ENCODE results near the gene ZNFX1. TPM values are rescaled to one million over a fixed set of nuclear protein-coding genes. Genes with fewer than 3 reads are reported as not detected.

ZNFX1 gene
- total RNA-seq, 1 experiment from 2014 or later, result 11.0 TPM

- CTCF ChIA-PET, result no interaction called here
- no peak for TF ChIP-seq RORB (CRISPR knock-in tag; IDR thresholded peaks at IDR 0.05)
- TF ChIP-seq OVOL2 (CRISPR knock-in tag; IDR thresholded peaks at IDR 0.05; ENCODE audit: borderline replicate concordance), result no peak
- no peak for TF ChIP-seq MYBL2 (CRISPR knock-in tag; IDR thresholded peaks at IDR 0.05)
- no peak for TF ChIP-seq AFF4 (CRISPR knock-in tag; IDR thresholded peaks at IDR 0.05; ENCODE audit: borderline replicate concordance)
- POLR2A ChIA-PET, result no interaction called here
- ATAC-seq (no peak), DNase-seq (ENCODE audit: low spot score) (no peak)
- no peak overlapping the region for H3K4me3 Mint-ChIP-seq
- no peaks in the 10 kb centered on the region for H3K27me3 Mint-ChIP-seq (ENCODE audit: low read depth)
- H3K36me3 Mint-ChIP-seq, result peaks cover 64% of the 10 kb centered on the region
- no peak overlapping the region for H3K27ac Mint-ChIP-seq
- peaks cover 10% of the 10 kb centered on the region for H3K9me3 Mint-ChIP-seq
- no peaks in the 10 kb centered on the region for H3K4me1 Mint-ChIP-seq
Observed at GRCh38 chr20:49270177-49270576, 7.7 kb downstream of the ZNFX1 start.

DNA sequence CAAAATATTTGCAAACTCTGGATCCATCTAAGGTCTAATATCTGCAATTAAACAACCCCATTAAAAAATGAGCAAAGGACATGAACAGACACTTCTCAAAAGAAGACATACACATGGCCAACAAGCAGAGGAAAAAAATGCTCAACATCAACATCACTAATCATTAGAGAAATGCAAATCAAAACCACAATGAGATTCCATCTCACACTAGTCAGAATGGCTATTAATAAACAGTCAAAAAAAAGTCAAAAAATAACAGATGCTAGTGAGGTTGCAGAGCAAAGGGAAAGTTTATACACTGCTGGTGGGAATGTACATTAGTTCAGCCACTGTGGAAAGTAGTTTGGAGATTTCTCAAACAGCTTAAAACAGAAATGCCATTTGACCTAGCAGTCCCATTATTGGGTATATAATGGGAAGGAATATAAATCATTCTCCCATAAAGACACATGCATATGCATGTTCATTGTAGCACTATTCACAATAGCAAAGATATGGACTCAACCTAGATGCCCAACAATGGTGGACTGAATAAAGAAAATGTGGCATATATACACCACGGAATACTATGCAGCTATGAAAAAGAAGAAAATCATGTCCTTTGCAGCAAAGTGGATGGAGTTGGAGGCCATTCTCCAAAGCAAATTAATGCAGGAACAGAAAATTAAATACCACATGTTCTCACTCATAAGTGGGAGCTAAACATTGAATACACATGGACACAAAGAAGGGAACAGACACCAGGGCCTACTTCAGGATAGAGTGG lies 9.1 kb downstream of the ZNFX1 start:
- ChIA-PET CTCF (no interaction called here), POLR2A (interaction anchor here (0.6 kb wide), 1 partner anchor 14 kb away, joined by 3 read pairs; no protein-coding TSS in a partner anchor)
- H3K27ac Mint-ChIP-seq, result no peak overlapping the region
- no peak for ATAC-seq
- peaks cover 72% of the 10 kb centered on the region for H3K36me3 Mint-ChIP-seq
- TF ChIP-seq EMX1 (CRISPR knock-in tag; IDR thresholded peaks at IDR 0.05) (no peak), TCF7 (CRISPR knock-in tag; IDR thresholded peaks at IDR 0.05; ENCODE audit: low read depth) (no peak), SOX15 (CRISPR knock-in tag; IDR thresholded peaks at IDR 0.05) (no peak), NR3C1 (CRISPR knock-in tag; conservative IDR thresholded peaks at IDR 0.05; ENCODE audit: low read depth) (no peak)
- TF ChIP-seq, protein P1, sequence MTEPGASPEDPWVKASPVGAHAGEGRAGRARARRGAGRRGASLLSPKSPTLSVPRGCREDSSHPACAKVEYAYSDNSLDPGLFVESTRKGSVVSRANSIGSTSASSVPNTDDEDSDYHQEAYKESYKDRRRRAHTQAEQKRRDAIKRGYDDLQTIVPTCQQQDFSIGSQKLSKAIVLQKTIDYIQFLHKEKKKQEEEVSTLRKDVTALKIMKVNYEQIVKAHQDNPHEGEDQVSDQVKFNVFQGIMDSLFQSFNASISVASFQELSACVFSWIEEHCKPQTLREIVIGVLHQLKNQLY (CRISPR knock-in tag; IDR thresholded peaks at IDR 0.05), result no peak
- TF ChIP-seq, protein P2, sequence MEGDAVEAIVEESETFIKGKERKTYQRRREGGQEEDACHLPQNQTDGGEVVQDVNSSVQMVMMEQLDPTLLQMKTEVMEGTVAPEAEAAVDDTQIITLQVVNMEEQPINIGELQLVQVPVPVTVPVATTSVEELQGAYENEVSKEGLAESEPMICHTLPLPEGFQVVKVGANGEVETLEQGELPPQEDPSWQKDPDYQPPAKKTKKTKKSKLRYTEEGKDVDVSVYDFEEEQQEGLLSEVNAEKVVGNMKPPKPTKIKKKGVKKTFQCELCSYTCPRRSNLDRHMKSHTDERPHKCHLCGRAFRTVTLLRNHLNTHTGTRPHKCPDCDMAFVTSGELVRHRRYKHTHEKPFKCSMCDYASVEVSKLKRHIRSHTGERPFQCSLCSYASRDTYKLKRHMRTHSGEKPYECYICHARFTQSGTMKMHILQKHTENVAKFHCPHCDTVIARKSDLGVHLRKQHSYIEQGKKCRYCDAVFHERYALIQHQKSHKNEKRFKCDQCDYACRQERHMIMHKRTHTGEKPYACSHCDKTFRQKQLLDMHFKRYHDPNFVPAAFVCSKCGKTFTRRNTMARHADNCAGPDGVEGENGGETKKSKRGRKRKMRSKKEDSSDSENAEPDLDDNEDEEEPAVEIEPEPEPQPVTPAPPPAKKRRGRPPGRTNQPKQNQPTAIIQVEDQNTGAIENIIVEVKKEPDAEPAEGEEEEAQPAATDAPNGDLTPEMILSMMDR (IDR thresholded peaks at IDR 0.05), result no peak
- H3K9me3 Mint-ChIP-seq, result peaks cover 10% of the 10 kb centered on the region
- H3K27me3 Mint-ChIP-seq (ENCODE audit: low read depth), result no peaks in the 10 kb centered on the region
- H3K4me3 Mint-ChIP-seq, result no peak overlapping the region
- DNase-seq (ENCODE audit: low spot score), result no peak
- no peaks in the 10 kb centered on the region for H3K4me1 Mint-ChIP-seq

DNA sequence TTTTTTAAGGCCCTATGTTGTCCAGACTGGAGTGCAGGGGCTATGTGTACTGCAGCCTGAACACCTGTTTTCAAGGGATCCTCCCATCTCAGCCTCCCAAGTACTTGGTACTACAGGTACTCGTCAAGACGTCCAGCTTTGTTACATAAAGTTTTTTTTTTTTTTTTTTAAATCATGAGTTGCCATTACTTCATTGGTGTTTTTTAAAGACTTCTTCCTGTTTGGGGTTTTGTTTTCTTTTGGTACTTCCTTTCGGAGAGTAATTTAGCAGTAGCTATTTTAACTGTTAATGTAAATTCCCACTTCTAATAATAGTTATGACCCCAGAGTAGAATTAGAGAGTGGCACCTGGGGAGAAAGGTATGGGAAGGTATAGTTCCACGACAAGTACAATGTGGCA lies 10.5 kb downstream of the ZNFX1 start:
- no peaks in the 10 kb centered on the region for H3K27me3 Mint-ChIP-seq (ENCODE audit: low read depth)

DNA sequence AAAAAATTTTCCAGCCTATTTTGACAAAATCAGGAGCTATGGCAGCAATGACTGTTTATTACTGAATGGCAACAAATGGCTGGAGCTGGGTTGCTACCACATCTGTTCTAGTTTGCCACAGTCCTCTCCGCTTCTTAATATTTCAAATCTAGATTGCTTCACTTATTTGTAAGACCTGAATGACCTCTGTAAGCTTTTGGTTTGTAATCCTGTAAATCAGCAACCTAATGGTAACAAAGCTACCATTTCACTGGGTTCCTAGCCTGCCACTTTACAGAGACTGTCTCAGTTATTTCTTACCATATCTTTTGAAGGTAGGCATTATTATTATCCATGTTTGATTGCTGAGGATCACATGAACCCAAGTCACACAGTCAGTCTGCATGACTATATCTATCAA lies 15.4 kb downstream of the ZNFX1 start:
- H3K9me3 Mint-ChIP-seq, result peaks cover 4% of the 10 kb centered on the region
- POLR2A ChIA-PET, result interaction anchor here (0.6 kb wide), 2 partner anchors 18 to 451 kb away, joined by 3 read pairs; no protein-coding TSS in a partner anchor
- H3K36me3 Mint-ChIP-seq, result peaks cover 64% of the 10 kb centered on the region
- H3K4me1 Mint-ChIP-seq, result no peaks in the 10 kb centered on the region
- no peak overlapping the region for H3K4me3 Mint-ChIP-seq
- no peaks in the 10 kb centered on the region for H3K27me3 Mint-ChIP-seq (ENCODE audit: low read depth)
- CTCF ChIA-PET, result interaction anchor here (0.8 to 1.2 kb wide), 2 partner anchors 45 to 58 kb away, joined by 3 read pairs; no protein-coding TSS in a partner anchor
- no peak for DNase-seq (ENCODE audit: low spot score)
- ATAC-seq, result no peak
- TF ChIP-seq RELA (CRISPR knock-in tag; IDR thresholded peaks at IDR 0.05; ENCODE audit: borderline replicate concordance) (no peak), FOXK1 (CRISPR knock-in tag; IDR thresholded peaks at IDR 0.05) (no peak), EMX1 (CRISPR knock-in tag; IDR thresholded peaks at IDR 0.05) (no peak), ZNF138 (CRISPR knock-in tag; conservative IDR thresholded peaks at IDR 0.05) (no peak), MYBL2 (CRISPR knock-in tag; IDR thresholded peaks at IDR 0.05) (no peak), SP1 (CRISPR knock-in tag; conservative IDR thresholded peaks at IDR 0.05) (no peak)
- TF ChIP-seq, protein P3, sequence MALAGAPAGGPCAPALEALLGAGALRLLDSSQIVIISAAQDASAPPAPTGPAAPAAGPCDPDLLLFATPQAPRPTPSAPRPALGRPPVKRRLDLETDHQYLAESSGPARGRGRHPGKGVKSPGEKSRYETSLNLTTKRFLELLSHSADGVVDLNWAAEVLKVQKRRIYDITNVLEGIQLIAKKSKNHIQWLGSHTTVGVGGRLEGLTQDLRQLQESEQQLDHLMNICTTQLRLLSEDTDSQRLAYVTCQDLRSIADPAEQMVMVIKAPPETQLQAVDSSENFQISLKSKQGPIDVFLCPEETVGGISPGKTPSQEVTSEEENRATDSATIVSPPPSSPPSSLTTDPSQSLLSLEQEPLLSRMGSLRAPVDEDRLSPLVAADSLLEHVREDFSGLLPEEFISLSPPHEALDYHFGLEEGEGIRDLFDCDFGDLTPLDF (CRISPR knock-in tag; IDR thresholded peaks at IDR 0.05), result no peak
- TF ChIP-seq, protein P1 (CRISPR knock-in tag; IDR thresholded peaks at IDR 0.05), result no peak
- no peak overlapping the region for H3K27ac Mint-ChIP-seq

More for the DNA sequence above, 10.5 kb downstream of the ZNFX1 start:
- ATAC-seq (no peak), DNase-seq (ENCODE audit: low spot score) (no peak)
- H3K4me1 Mint-ChIP-seq, result no peaks in the 10 kb centered on the region
- ChIA-PET CTCF (interaction anchor here (1.1 to 1.3 kb wide), 3 partner anchors 21 to 53 kb away, joined by 3 read pairs; no protein-coding TSS in a partner anchor), POLR2A (no interaction called here)
- H3K4me3 Mint-ChIP-seq, result no peak overlapping the region
- no peak overlapping the region for H3K27ac Mint-ChIP-seq
- TF ChIP-seq RELA (CRISPR knock-in tag; IDR thresholded peaks at IDR 0.05; ENCODE audit: borderline replicate concordance) (no peak), PRRX2 (CRISPR knock-in tag; IDR thresholded peaks at IDR 0.05) (no peak), CREM (CRISPR knock-in tag; IDR thresholded peaks at IDR 0.05) (no peak), FOXJ3 (CRISPR knock-in tag; IDR thresholded peaks at IDR 0.05; ENCODE audit: borderline replicate concordance) (no peak)
- H3K36me3 Mint-ChIP-seq, result peaks cover 76% of the 10 kb centered on the region
- peaks cover 10% of the 10 kb centered on the region for H3K9me3 Mint-ChIP-seq

Data from WTC11 (cell line).